ENCODE measurements around the gene ANAPC15.
"Not testable (repeated sequence)": the region's sequence is repeated elsewhere in the genome, so short reads cannot be mapped to it uniquely, and the experiment has no call there.

Gene ANAPC15

GRCh38 chr11:72112143-72112977 lies at the start of gene ANAPC15:
Gene ANAPC15 (minus strand): TSS chr11:72112695. CDS start chr11:72111276, 1,419 bp downstream.
- peak; percentile 100 for DNase-seq

GRCh38 chr11:72160319-72160718 lies 47.8 kb upstream of the ANAPC15 start:
- peak; percentile 26 for DNase-seq

DNA sequence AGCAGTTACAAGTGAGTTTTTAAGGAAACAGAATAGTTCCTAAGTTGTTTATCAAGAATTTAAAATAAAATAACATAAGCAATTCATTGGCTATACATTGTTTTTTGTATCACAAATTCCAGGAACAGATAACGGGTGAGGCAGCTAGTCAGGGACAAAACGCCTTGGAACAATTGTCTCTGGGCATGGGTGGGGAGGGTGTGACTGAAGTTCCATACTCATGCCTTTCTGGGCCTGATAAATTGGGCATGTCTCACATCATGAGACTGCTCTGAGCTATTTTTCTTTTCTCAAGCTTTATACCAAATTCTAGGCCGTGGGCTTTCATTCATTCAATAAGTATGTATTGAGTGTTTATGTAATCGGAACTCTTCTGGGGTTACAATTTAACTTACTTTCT lies 44.6 kb upstream of the ANAPC15 start:
- no peak for DNase-seq

GRCh38 chr11:72155751-72156150 lies 43.3 kb upstream of the ANAPC15 start:
- no peak for DNase-seq

DNA sequence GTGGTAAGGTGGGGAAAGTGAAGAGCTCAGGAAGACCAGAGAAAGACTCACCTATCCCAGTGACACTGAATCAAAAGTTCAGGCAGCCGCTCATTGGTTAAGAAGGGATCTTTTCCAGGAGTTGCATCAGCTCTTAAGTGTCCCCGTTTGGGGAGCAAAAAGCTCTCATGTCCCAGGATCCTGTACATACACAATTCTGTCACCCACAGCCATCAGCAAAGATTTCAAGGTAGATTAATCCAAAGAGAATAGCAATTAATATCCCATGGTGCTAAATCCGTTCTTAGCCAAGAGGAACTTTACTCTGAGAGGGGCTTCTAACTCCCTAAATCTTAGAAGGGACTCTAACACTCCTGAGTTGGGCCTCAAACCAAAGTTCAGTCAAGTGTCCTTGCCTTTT lies 42.3 kb upstream of the ANAPC15 start:
- DNase-seq = no peak

- DNase-seq = not testable (repeated sequence)
Observed at GRCh38 chr11:72153874-72154273, 41.4 kb upstream of the ANAPC15 start.

GRCh38 chr11:72150882-72151281 lies 38.4 kb upstream of the ANAPC15 start:
- DNase-seq = no peak

GRCh38 chr11:72146625-72147024 lies 34.1 kb upstream of the ANAPC15 start:
- no peak for DNase-seq

GRCh38 chr11:72144807-72145565 lies 32.5 kb upstream of the ANAPC15 start:
- peak; percentile 98 for DNase-seq

- not testable (repeated sequence) for DNase-seq
Observed at GRCh38 chr11:72142543-72142942, 30.0 kb upstream of the ANAPC15 start.

DNA sequence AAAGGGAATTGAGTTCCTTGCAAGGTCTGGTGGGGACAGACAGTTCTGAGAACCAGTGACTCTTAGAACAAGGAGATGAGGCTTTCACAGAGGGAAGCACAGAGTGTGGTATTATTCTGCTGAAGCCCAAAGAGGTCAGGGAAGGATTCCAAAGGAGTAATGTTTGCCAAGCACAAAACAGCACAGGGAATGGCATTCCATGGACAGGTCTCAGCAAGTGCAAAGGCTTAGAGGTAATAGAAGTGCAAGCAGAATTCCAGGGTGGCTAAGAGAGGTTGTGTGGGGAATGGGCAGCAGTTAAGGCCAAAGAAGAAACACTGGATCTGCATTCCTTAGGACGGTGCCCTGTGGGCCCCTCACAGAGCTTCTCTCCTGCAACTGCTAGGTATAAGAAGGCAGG lies 29.6 kb upstream of the ANAPC15 start:
- DNase-seq = peak; percentile 53

DNA sequence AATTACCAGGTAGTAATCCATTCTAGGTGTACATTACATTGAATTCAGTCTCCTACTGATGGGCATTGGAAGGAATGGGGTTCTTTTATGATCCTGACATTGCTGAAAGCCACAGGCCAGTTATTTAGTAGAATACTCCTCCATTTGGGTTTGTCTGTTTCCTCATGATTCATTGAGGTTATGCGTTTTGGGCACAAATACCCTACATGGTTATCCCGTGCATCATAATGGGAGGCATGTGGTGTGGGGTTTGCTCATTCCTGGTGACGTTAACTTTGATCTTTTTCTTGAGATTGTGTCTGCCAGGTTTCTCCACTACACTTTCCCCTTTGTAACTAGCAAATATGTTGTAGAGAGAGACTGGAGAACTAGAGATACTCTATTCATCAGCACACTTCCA lies 28.6 kb upstream of the ANAPC15 start:
- DNase-seq = peak; percentile 97

DNA sequence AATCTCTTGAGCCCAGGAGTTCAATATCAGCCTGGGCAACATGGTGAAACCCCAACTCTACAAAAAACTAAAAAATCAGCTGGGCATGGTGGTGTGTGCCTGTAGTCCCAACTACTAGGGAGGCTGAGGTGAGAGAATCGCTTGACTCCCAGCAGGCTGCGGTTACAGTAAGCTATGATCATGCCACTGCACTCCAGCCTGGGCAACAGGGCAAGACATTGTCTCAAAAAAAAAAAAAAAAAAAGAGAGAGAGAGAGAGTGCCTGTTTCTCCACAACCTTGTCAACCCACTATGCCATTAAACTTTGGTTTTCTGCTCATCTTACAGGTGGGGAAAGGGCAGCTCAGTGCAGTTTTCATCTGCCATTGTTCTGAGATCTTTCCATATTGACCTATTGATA lies 28.2 kb upstream of the ANAPC15 start:
- DNase-seq = peak; percentile 59

DNA sequence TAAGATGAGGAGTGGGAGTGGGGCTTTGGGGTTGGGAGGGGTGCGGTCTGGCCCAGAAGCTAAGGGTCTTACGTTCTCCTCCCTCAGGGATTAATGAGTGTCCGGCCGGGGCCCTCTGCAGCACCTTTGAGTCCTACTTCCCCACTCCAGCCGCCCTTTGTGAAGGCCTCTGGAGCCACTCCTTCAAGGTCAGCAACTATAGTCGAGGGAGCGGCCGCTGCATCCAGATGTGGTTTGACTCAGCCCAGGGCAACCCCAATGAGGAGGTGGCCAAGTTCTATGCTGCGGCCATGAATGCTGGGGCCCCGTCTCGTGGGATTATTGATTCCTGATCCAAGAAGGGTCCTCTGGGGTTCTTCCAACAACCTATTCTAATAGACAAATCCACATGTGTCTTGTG lies 27.0 kb upstream of the ANAPC15 start:
- no peak for DNase-seq

DNA sequence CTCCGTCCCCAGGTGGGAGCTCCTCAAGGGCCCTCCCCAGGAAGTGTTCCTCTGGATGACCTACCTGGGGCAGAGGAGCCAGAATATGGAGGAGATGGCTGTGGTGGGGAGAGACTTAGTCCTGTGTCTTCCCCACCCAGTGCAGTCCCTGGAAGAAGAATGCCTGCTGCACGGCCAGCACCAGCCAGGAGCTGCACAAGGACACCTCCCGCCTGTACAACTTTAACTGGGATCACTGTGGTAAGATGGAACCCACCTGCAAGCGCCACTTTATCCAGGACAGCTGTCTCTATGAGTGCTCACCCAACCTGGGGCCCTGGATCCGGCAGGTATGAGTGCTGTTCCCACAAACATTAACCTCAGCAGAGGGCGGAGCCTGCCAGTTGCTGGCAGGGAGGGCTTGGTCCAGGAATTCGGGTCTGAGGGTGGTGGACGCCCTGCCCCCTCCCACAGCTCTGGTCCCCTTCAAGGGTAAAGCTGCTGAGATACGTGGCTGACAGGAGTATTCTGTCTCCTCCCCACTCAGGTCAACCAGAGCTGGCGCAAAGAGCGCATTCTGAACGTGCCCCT lies 26.4 kb upstream of the ANAPC15 start:
- no peak for DNase-seq

- no peak for DNase-seq
Observed at GRCh38 chr11:72136684-72137262, 24.3 kb upstream of the ANAPC15 start.

GRCh38 chr11:72135891-72136683 lies 23.6 kb upstream of the ANAPC15 start:
- peak; percentile 30 for DNase-seq

DNA sequence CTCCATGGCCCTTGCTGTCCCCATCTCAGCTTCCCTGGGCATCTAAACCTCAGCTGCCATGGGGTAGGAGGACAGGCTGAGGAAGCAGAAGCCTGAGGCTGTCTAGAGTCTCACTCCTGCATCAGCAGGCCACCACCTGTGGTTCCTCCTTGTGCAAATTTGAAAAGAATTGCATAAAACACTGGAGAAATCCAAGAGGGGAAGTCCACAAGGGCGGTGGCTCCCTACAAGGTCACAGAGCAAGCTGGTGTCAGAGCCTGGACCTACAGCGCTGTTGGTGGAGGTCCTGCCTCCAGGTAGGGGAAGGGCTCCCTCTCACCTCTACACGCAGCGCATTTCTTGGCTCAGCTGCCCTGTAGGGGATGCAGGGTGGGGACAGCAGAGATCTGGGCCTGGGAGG lies 23.0 kb upstream of the ANAPC15 start, which contains the start of gene FOLR3:
Gene FOLR3 (plus strand): TSS at position 253 of the 400 bp plus-strand sequence. CDS start 228 bp downstream, outside the sequence.
- DNase-seq = not testable (repeated sequence)

GRCh38 chr11:72132646-72133045 lies 20.2 kb upstream of the ANAPC15 start:
- no peak for DNase-seq

DNA sequence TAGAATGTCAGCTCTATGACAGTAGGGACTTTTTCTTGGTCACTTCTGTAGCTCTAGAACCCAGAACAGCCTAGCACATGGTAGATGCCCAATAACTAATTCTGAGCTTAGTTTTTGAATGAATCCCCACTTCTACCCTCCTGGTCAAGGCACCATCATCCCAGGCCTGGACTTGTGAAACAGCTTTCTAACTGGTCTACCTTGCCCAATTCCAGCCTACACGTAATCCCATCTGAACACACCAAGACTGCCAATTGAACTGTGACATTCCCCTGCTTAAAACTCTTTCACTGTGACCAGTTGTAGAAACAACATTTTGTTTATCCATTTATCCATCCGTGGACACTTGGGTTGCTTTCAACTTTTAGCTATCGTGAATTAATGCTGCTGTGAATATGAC lies 16.9 kb upstream of the ANAPC15 start:
- no peak for DNase-seq

GRCh38 chr11:72127923-72128322 lies 15.4 kb upstream of the ANAPC15 start:
- no peak for DNase-seq

- no peak for DNase-seq
Observed at GRCh38 chr11:72125956-72126355, 13.5 kb upstream of the ANAPC15 start.

Measured in EL (cell line).